HG03460 (cell line): Measurements from ENCODE around the gene ALOX12B.
"Not testable (repeated sequence)": the region's sequence is repeated elsewhere in the genome, so short reads cannot be mapped to it uniquely, and the experiment has no call there.

Experiments
- ATAC-seq: cut with Tn5 transposase; IDR thresholded peaks from one replicate; pipeline ENCODE4 v1.9.1; 2021; ENCODE audit not compliant: unreplicated experiment

ALOX12B gene

GRCh38 chr17:8089728-8090127 is 2.2 kb upstream of the ALOX12B start:
- ATAC-seq, result no peak

- ATAC-seq, result no peak
Measured at GRCh38 chr17:8087952-8088230, 375 bp upstream of the ALOX12B start.

- ATAC-seq, result no peak
Measured at GRCh38 chr17:8084250-8084649, 3.3 kb downstream of the ALOX12B start.

GRCh38 chr17:8082292-8082691 is 5.2 kb downstream of the ALOX12B start:
- no peak for ATAC-seq

GRCh38 chr17:8081876-8082275 is 5.6 kb downstream of the ALOX12B start:
- ATAC-seq, result no peak

- no peak for ATAC-seq
Measured at GRCh38 chr17:8080799-8081219, 6.7 kb downstream of the ALOX12B start.

GRCh38 chr17:8080208-8080798 is 7.2 kb downstream of the ALOX12B start:
- no peak for ATAC-seq

- ATAC-seq, result no peak
Measured at GRCh38 chr17:8079291-8080207, 8.0 kb downstream of the ALOX12B start.

- ATAC-seq, result not testable (repeated sequence)
Measured at GRCh38 chr17:8077939-8078338, 9.6 kb downstream of the ALOX12B start.

- no peak for ATAC-seq
Measured at GRCh38 chr17:8076502-8077266, 10.8 kb downstream of the ALOX12B start.

- no peak for ATAC-seq
Measured at GRCh38 chr17:8075574-8076342, 11.8 kb downstream of the ALOX12B start.

GRCh38 chr17:8075081-8075480 is 12.4 kb downstream of the ALOX12B start:
- ATAC-seq, result no peak

- no peak for ATAC-seq
Measured at GRCh38 chr17:8074554-8074953, 13.0 kb downstream of the ALOX12B start.

- ATAC-seq, result no peak
Measured at GRCh38 chr17:8073627-8074484, 13.7 kb downstream of the ALOX12B start.

GRCh38 chr17:8072729-8073461 is 14.6 kb downstream of the ALOX12B start:
- no peak for ATAC-seq

GRCh38 chr17:8072341-8072728 is 15.2 kb downstream of the ALOX12B start:
- ATAC-seq, result no peak

- ATAC-seq, result no peak
Measured at GRCh38 chr17:8071496-8071895, 16.0 kb downstream of the ALOX12B start.

- ATAC-seq, result no peak
Measured at GRCh38 chr17:8069587-8069860, 18.0 kb downstream of the ALOX12B start.

GRCh38 chr17:8068736-8069586 is 18.6 kb downstream of the ALOX12B start:
- no peak for ATAC-seq
